DMS114 treated with DMSO at 0.1 percent for 48 hours (cell line): ENCODE measurements around the gene VCAN.

Experiments used
- DNase-seq: peaks from one replicate; lab custom pipeline; 2025; ENCODE audit not compliant: unreplicated experiment; lab: John Stamatoyannopoulos, UW

The VCAN gene

GRCh38 chr5:83527722-83528438, 56.3 kb downstream of the VCAN start:
- no peak for DNase-seq

- DNase-seq: no peak
These were observed 56.9 kb downstream of the VCAN start for GRCh38 chr5:83528439-83528769.

GRCh38 chr5:83530193-83530592, 58.6 kb downstream of the VCAN start:
- DNase-seq: no peak

GRCh38 chr5:83531661-83532060, 60.1 kb downstream of the VCAN start:
- no peak for DNase-seq

- DNase-seq: no peak
These were observed 67.4 kb downstream of the VCAN start for GRCh38 chr5:83538786-83539462.

GRCh38 chr5:83539463-83539790, 67.9 kb downstream of the VCAN start:
- no peak for DNase-seq

GRCh38 chr5:83540105-83540504, 68.6 kb downstream of the VCAN start:
- no peak for DNase-seq

- no peak for DNase-seq
These were observed 69.2 kb downstream of the VCAN start for GRCh38 chr5:83540783-83541182.

GRCh38 chr5:83542839-83543238, 71.3 kb downstream of the VCAN start:
- DNase-seq: no peak

GRCh38 chr5:83543898-83544297, 72.4 kb downstream of the VCAN start:
- no peak for DNase-seq

GRCh38 chr5:83547161-83547560, 75.6 kb downstream of the VCAN start:
- DNase-seq: no peak

- no peak for DNase-seq
These were observed 76.3 kb downstream of the VCAN start for GRCh38 chr5:83547889-83548288.

- no peak for DNase-seq
These were observed 77.0 kb downstream of the VCAN start for GRCh38 chr5:83548581-83548980.

GRCh38 chr5:83549076-83549475, 77.5 kb downstream of the VCAN start:
- DNase-seq: no peak

GRCh38 chr5:83549674-83550073, 78.1 kb downstream of the VCAN start:
- no peak for DNase-seq

- DNase-seq: no peak
These were observed 80.3 kb downstream of the VCAN start for GRCh38 chr5:83551821-83552220.

GRCh38 chr5:83552275-83552674, 80.7 kb downstream of the VCAN start:
- no peak for DNase-seq

- DNase-seq: no peak
These were observed 81.5 kb downstream of the VCAN start for GRCh38 chr5:83553000-83553486.

- DNase-seq: no peak
These were observed 82.6 kb downstream of the VCAN start for GRCh38 chr5:83554133-83554532.

GRCh38 chr5:83554686-83555085, 83.1 kb downstream of the VCAN start:
- no peak for DNase-seq

- DNase-seq: no peak
These were observed 83.7 kb downstream of the VCAN start for GRCh38 chr5:83555263-83555662.

- no peak for DNase-seq
These were observed 84.6 kb downstream of the VCAN start for GRCh38 chr5:83556190-83556589.
